ENCODE data around the gene PCDHB14. TPM values are rescaled to one million over a fixed set of nuclear protein-coding genes. Genes with fewer than 3 reads are reported as not detected.
"Not testable (repeated sequence)": the region's sequence is repeated elsewhere in the genome, so short reads cannot be mapped to it uniquely, and the experiment has no call there.

The PCDHB14 gene
- total RNA-seq, 1 donor from 2014 or later, result 5.5 TPM

DNA sequence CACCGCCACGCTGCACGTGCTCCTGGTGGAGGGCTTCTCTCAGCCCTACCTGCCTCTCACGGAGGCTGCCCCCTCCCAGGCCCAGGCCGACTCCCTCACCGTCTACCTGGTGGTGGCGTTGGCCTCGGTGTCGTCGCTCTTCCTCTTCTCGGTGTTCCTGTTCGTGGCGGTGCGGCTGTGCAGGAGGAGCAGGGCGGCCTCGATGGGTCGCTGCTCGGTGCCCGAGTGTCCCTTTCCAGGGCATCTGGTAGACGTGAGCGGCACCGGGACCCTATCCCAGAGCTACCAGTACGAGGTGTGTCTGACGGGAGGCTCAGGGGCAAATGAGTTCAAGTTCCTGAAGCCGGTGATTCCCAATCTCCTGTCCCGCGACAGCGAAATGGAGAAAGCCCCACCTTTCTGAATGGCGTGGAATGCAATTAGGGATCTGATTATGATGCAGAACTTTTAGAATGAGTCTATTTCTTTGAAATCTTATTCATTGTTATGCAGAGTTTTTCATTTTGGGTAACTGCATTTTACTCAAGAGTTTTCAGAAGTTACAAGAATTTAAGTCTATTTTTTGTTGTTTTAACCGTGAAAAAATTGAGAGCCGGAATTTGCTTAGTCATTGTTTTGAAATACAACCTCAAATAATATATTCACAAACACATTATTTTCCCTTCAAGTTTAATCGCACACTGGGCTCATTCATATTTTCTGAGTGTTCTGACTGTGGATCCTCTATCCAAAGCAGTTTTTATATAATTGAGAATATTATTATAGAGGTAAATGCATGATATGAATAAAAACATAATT lies 13.6 kb downstream of the PCDHB14 start:
- Mint-ChIP-seq H3K4me1 (no peaks in the 10 kb centered on the region), H3K27ac (ENCODE audit: unreplicated experiment) (no peak overlapping the region), H3K9me3 (peaks cover 17% of the 10 kb centered on the region), H3K36me3 (ENCODE audit: low read depth) (peaks cover 51% of the 10 kb centered on the region), H3K27me3 (ENCODE audit: low read depth) (no peaks in the 10 kb centered on the region), H3K4me3 (no peak overlapping the region)
- DNase-seq (ENCODE audit: low read depth, low spot score), result no peak
- TF ChIP-seq, protein P1, sequence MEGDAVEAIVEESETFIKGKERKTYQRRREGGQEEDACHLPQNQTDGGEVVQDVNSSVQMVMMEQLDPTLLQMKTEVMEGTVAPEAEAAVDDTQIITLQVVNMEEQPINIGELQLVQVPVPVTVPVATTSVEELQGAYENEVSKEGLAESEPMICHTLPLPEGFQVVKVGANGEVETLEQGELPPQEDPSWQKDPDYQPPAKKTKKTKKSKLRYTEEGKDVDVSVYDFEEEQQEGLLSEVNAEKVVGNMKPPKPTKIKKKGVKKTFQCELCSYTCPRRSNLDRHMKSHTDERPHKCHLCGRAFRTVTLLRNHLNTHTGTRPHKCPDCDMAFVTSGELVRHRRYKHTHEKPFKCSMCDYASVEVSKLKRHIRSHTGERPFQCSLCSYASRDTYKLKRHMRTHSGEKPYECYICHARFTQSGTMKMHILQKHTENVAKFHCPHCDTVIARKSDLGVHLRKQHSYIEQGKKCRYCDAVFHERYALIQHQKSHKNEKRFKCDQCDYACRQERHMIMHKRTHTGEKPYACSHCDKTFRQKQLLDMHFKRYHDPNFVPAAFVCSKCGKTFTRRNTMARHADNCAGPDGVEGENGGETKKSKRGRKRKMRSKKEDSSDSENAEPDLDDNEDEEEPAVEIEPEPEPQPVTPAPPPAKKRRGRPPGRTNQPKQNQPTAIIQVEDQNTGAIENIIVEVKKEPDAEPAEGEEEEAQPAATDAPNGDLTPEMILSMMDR (conservative IDR thresholded peaks at IDR 0.05), result no peak

DNA sequence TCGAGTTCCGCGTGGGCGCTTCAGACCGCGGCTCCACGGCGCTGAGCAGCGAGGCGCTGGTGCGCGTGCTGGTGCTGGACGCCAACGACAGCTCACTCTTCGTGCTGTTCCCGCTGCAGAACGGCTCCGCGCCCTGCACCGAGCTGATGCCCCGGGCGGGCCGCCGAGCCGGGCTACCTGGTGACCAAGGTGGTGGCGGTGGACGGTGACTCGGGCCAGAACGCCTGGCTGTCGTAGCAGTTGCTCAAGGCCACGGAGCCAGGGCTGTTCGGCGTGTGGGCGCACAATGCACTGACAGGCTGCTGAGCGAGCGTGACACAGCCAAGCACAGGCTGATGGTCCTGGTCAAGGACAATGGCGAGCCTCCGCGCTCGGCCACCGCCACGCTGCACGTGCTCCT lies 18.4 kb downstream of the PCDHB14 start:
- H3K9me3 Mint-ChIP-seq, result peaks cover 24% of the 10 kb centered on the region

DNA sequence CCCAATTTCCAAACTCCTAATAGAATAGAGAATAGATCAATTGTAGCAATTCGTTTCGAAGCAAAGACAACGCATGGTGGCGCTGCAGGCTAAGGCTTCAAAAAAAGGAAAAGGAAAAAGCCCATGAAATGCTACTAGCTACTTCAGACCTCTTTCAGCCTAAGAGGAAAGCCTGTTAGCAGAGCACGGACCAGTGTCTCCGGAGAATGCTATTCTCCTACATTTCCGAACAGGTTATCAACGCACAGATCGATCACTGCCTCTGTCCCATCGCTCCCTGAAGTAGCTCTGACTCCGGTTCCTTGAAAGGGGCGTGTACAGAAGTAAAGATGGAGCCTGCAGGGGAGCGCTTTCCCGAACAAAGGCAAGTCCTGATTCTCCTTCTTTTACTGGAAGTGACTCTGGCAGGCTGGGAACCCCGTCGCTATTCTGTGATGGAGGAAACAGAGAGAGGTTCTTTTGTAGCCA lies 22.1 kb downstream of the PCDHB14 start, which contains the start of gene PCDHB15:
TSS of gene PCDHB15 (plus strand) at position 146 of the 468 bp plus-strand sequence. CDS start at position 330, 184 bp downstream.
- H3K9me3 Mint-ChIP-seq, result peaks cover 25% of the 10 kb centered on the region
- peaks cover 70% of the 10 kb centered on the region for H3K36me3 Mint-ChIP-seq (ENCODE audit: low read depth)
- no peaks in the 10 kb centered on the region for H3K27me3 Mint-ChIP-seq (ENCODE audit: low read depth)
- DNase-seq (ENCODE audit: low read depth, low spot score), result peak; percentile 29
- peak within 1 kb of the TSS; percentile 90 for H3K27ac Mint-ChIP-seq (ENCODE audit: unreplicated experiment)
- H3K4me3 Mint-ChIP-seq, result peak within 1 kb of the TSS; percentile 85
- TF ChIP-seq, protein P1 (conservative IDR thresholded peaks at IDR 0.05), result peak; percentile 57
- H3K4me1 Mint-ChIP-seq, result peaks cover 3% of the 10 kb centered on the region

More for the DNA sequence above, 18.4 kb downstream of the PCDHB14 start:
- TF ChIP-seq, protein P1 (conservative IDR thresholded peaks at IDR 0.05), result no peak
- Mint-ChIP-seq H3K4me3 (no peak overlapping the region), H3K27me3 (ENCODE audit: low read depth) (no peaks in the 10 kb centered on the region), H3K4me1 (peaks cover 3% of the 10 kb centered on the region), H3K27ac (ENCODE audit: unreplicated experiment) (no peak overlapping the region), H3K36me3 (ENCODE audit: low read depth) (peaks cover 60% of the 10 kb centered on the region)
- DNase-seq (ENCODE audit: low read depth, low spot score), result no peak

DNA sequence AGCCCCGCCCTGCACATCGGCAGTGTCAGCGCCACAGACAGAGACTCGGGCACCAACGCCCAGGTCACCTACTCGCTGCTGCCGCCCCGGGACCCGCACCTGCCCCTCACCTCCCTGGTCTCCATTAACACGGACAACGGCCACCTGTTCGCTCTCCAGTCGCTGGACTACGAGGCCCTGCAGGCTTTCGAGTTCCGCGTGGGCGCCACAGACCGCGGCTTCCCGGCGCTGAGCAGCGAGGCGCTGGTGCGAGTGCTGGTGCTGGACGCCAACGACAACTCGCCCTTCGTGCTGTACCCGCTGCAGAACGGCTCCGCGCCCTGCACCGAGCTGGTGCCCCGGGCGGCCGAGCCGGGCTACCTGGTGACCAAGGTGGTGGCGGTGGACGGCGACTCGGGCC lies 23.8 kb downstream of the PCDHB14 start:
- not testable (repeated sequence) for DNase-seq (ENCODE audit: low read depth, low spot score); H3K4me1 Mint-ChIP-seq; H3K4me3 Mint-ChIP-seq; H3K27ac Mint-ChIP-seq (ENCODE audit: unreplicated experiment); H3K27me3 Mint-ChIP-seq (ENCODE audit: low read depth)
- Mint-ChIP-seq H3K9me3 (peaks cover 28% of the 10 kb centered on the region), H3K36me3 (ENCODE audit: low read depth) (peaks cover 64% of the 10 kb centered on the region)

DNA sequence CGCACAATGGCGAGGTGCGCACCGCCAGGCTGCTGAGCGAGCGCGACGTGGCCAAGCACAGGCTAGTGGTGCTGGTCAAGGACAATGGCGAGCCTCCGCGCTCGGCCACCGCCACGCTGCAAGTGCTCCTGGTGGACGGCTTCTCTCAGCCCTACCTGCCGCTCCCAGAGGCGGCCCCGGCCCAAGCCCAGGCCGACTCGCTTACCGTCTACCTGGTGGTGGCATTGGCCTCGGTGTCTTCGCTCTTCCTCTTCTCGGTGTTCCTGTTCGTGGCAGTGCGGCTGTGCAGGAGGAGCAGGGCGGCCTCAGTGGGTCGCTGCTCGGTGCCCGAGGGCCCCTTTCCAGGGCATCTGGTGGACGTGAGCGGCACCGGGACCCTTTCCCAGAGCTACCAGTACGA lies 24.3 kb downstream of the PCDHB14 start:
- not testable (repeated sequence) for H3K27ac Mint-ChIP-seq (ENCODE audit: unreplicated experiment); H3K27me3 Mint-ChIP-seq (ENCODE audit: low read depth); DNase-seq (ENCODE audit: low read depth, low spot score); H3K4me1 Mint-ChIP-seq
- Mint-ChIP-seq H3K36me3 (ENCODE audit: low read depth) (peaks cover 60% of the 10 kb centered on the region), H3K4me3 (peak overlapping the region; percentile 57), H3K9me3 (peaks cover 28% of the 10 kb centered on the region)

DNA sequence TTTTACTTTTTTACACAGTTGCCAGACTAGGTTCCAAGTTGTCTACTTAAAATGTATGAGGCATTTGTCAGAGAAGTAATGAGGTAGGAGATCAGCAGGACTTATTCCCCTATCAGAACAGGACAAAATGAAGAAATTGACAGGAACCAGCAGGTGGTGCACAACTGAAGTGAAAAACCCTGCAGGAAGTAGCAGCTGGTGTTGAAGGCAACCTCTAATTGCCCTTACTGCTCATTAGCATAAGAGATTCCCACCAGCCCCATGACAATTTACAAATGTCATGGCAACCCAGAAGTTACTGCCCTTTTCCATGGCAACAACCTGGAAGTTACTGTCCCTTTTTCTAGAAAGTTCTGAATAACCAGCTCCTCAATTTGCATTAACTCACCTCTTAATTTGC lies 27.4 kb downstream of the PCDHB14 start:
- DNase-seq (ENCODE audit: low read depth, low spot score), result no peak
- H3K4me3 Mint-ChIP-seq, result no peak overlapping the region
- peaks cover 22% of the 10 kb centered on the region for H3K9me3 Mint-ChIP-seq
- H3K27ac Mint-ChIP-seq (ENCODE audit: unreplicated experiment), result no peak overlapping the region
- H3K27me3 Mint-ChIP-seq (ENCODE audit: low read depth), result no peaks in the 10 kb centered on the region
- TF ChIP-seq, protein P1 (conservative IDR thresholded peaks at IDR 0.05), result no peak
- H3K36me3 Mint-ChIP-seq (ENCODE audit: low read depth), result peaks cover 61% of the 10 kb centered on the region
- H3K4me1 Mint-ChIP-seq, result no peaks in the 10 kb centered on the region

Data from neural crest cell (in vitro differentiated cells).